ENCODE data around the gene F13A1. TPM values are rescaled to one million over a fixed set of nuclear protein-coding genes. Genes with fewer than 3 reads are reported as not detected.

F13A1 gene
- total and polyA plus RNA-seq, 4 donors: 4.3 to 69.9 (median 23.4) TPM

- H3K36me3 ChIP-seq (ENCODE audit: control insufficient read depth in 4 of 4, insufficient read depth in 4 of 4, low read length in 4 of 4): no peaks in the 10 kb centered on the region
- TF ChIP-seq CTCF (IDR thresholded peaks at IDR 0.05; ENCODE audit: control extremely low read depth, extremely low read depth): no peak
- peaks cover 0 to 10% (median 0%) of the 10 kb centered on the region in 5 donors for H3K4me1 ChIP-seq (ENCODE audit: control insufficient read depth in 5 of 5, insufficient read depth in 5 of 5, low read length in 5 of 5)
- H3K9me3 ChIP-seq (ENCODE audit: control insufficient read depth in 4 of 4, insufficient read depth in 3 of 4, low read length in 3 of 4): peaks cover 0 to 2% (median 0%) of the 10 kb centered on the region in 4 donors
- no peak overlapping the region for H3K4me3 ChIP-seq
- DNase-seq (no peak), ATAC-seq (ENCODE audit: insufficient read depth, low FRiP score) (no peak)
- no peaks in the 10 kb centered on the region for H3K27me3 ChIP-seq (ENCODE audit: control insufficient read depth in 3 of 3, insufficient read depth in 3 of 3, low read length in 2 of 3)
- no peak overlapping the region for H3K9ac ChIP-seq (ENCODE audit: insufficient read depth in 1 of 2, low read length in 2 of 2)
- WGBS, 2 donors: 74 to 80% methylated on average over 3 of the region's 3 CpGs
- H3K27ac ChIP-seq (ENCODE audit: low read depth in 1 of 2, low read length in 1 of 2): no peak overlapping the region
Observed at GRCh38 chr6:6332811-6333244, 12.4 kb upstream of the F13A1 start.

- no peak overlapping the region for H3K9ac ChIP-seq (ENCODE audit: insufficient read depth in 1 of 2, low read length in 2 of 2)
- DNase-seq (peak in 1 of 3 donors; percentile 10), ATAC-seq (ENCODE audit: insufficient read depth, low FRiP score) (peak; percentile 30)
- no peak overlapping the region for H3K4me3 ChIP-seq
- peaks cover 0 to 2% (median 0%) of the 10 kb centered on the region in 4 donors for H3K9me3 ChIP-seq (ENCODE audit: control insufficient read depth in 4 of 4, insufficient read depth in 3 of 4, low read length in 3 of 4)
- TF ChIP-seq CTCF (IDR thresholded peaks at IDR 0.05; ENCODE audit: control extremely low read depth, extremely low read depth): no peak
- H3K36me3 ChIP-seq (ENCODE audit: control insufficient read depth in 4 of 4, insufficient read depth in 4 of 4, low read length in 4 of 4): no peaks in the 10 kb centered on the region
- no peaks in the 10 kb centered on the region for H3K27me3 ChIP-seq (ENCODE audit: control insufficient read depth in 3 of 3, insufficient read depth in 3 of 3, low read length in 2 of 3)
- peak overlapping the region in 1 of 2 donors; percentile 22 for H3K27ac ChIP-seq (ENCODE audit: low read depth in 1 of 2, low read length in 1 of 2)
- H3K4me1 ChIP-seq (ENCODE audit: control insufficient read depth in 5 of 5, insufficient read depth in 5 of 5, low read length in 5 of 5): peaks cover 0 to 10% (median 0%) of the 10 kb centered on the region in 5 donors
- WGBS, 2 donors: 35 to 48% methylated on average over 6 of the region's 6 CpGs
Observed at GRCh38 chr6:6331946-6332601, 11.6 kb upstream of the F13A1 start.

GRCh38 chr6:6331393-6331792 is 10.9 kb upstream of the F13A1 start:
- no peaks in the 10 kb centered on the region for H3K36me3 ChIP-seq (ENCODE audit: control insufficient read depth in 4 of 4, insufficient read depth in 4 of 4, low read length in 4 of 4)
- H3K27ac ChIP-seq (ENCODE audit: low read depth in 1 of 2, low read length in 1 of 2): peak overlapping the region in 1 of 2 donors; percentile 22
- ATAC-seq (ENCODE audit: insufficient read depth, low FRiP score) (no peak), DNase-seq (peak in 2 of 3 donors; percentile 13 to 20)
- no peak for TF ChIP-seq CTCF (IDR thresholded peaks at IDR 0.05; ENCODE audit: control extremely low read depth, extremely low read depth)
- H3K4me1 ChIP-seq (ENCODE audit: control insufficient read depth in 5 of 5, insufficient read depth in 5 of 5, low read length in 5 of 5): peaks cover 0 to 10% (median 0%) of the 10 kb centered on the region in 5 donors
- 68 to 70% methylated on average over 6 of the region's 6 CpGs for WGBS, 2 donors
- H3K27me3 ChIP-seq (ENCODE audit: control insufficient read depth in 3 of 3, insufficient read depth in 3 of 3, low read length in 2 of 3): peaks cover 0 to 2% (median 0%) of the 10 kb centered on the region in 3 donors
- H3K9me3 ChIP-seq (ENCODE audit: control insufficient read depth in 4 of 4, insufficient read depth in 3 of 4, low read length in 3 of 4): peaks cover 0 to 3% (median 0%) of the 10 kb centered on the region in 4 donors
- no peak overlapping the region for H3K9ac ChIP-seq (ENCODE audit: insufficient read depth in 1 of 2, low read length in 2 of 2)
- no peak overlapping the region for H3K4me3 ChIP-seq
